Central memory CD8-positive, alpha-beta T cell (primary cell): ENCODE results near the gene CREB3L1.

ENCODE experiments used
- ATAC-seq: fragments of 150-1000 bp; cut with Tn5 transposase; replicated peaks from 2 replicates; pipeline ENCODE4 v1.10.0; 2022; ENCODE audit warnings: mild to moderate bottlenecking, moderate FRiP score, moderate number of reproducible peaks; ENCODE audit not compliant: poor library complexity, severe bottlenecking; ENCODE audit errors: extremely low read depth
- DNase-seq, 2 donors: peaks; one replicate each; pipeline ENCODE4 v3.0.0; 2021; ENCODE audit warnings: low spot score in 2 of 2
- H3K27ac Mint-ChIP-seq: one replicate; pipeline ENCODE4 v1.8.0; 2022; ENCODE audit warnings: low read depth, mild to moderate bottlenecking, moderate library complexity, mixed read lengths
- H3K27me3 Mint-ChIP-seq: one replicate; pipeline ENCODE4 v1.8.0; 2022; ENCODE audit warnings: mixed read lengths
- H3K36me3 Mint-ChIP-seq: one replicate; pipeline ENCODE4 v1.8.0; 2022; ENCODE audit warnings: mild to moderate bottlenecking, moderate library complexity, mixed read lengths; ENCODE audit not compliant: insufficient read depth
- H3K4me1 Mint-ChIP-seq: one replicate; pipeline ENCODE4 v1.8.0; 2022; ENCODE audit warnings: mixed read lengths
- H3K4me3 Mint-ChIP-seq: one replicate; pipeline ENCODE4 v1.8.0; 2022; ENCODE audit warnings: mild to moderate bottlenecking, moderate library complexity, mixed read lengths
- H3K9me3 Mint-ChIP-seq: one replicate; pipeline ENCODE4 v1.8.0; 2022; ENCODE audit warnings: mixed read lengths

Gene CREB3L1

DNA sequence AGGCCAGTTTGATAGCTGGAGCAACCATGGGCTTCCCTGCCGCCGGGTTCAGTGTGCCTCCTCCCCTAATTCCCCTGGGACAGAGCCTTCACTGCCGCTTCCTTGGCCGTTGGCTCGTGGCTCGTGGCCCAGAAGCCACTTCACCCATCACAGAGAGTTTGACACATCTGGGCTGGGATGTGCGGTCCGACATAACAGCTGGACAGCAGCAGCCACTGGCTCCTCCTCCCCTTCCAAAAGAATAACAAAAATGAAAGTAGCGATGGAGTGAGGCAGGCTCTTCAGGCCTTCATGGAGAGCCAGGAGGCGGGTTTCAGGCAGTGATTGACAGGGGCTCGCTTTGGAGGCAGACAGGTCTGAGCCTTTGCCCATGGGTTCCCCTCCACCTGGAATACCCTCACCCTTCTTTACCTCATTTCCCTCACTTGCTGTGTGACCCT, 8.2 kb downstream of the CREB3L1 start:
- Mint-ChIP-seq H3K27me3 (peaks cover 80% of the 10 kb centered on the region), H3K4me1 (no peaks in the 10 kb centered on the region), H3K27ac (no peak overlapping the region), H3K9me3 (no peaks in the 10 kb centered on the region), H3K36me3 (no peaks in the 10 kb centered on the region), H3K4me3 (no peak overlapping the region)
- ATAC-seq (no peak), DNase-seq (no peak)

DNA sequence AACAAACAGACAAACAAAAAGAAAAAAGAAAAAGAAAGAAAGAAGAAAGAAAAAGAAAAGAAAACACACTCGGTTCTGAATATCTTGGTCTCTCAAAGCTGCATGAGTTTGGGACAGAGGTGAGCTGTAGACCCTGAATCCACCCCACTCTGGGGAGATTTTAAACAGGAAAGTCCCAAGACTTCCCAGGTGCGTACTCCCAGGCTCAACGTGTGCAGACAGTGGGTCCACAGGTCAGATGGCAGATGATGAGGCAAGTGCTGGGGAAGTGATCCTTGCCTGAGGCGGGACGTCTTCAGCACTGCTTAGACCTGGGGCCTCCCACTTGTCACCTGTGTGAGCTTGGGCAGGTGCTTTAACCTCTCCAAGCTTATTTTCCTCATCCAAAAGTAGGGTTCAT, 9.3 kb downstream of the CREB3L1 start:
- no peaks in the 10 kb centered on the region for H3K9me3 Mint-ChIP-seq
- no peak for ATAC-seq
- peaks cover 70% of the 10 kb centered on the region for H3K27me3 Mint-ChIP-seq
- H3K27ac Mint-ChIP-seq: no peak overlapping the region
- H3K4me3 Mint-ChIP-seq: no peak overlapping the region
- no peaks in the 10 kb centered on the region for H3K36me3 Mint-ChIP-seq
- H3K4me1 Mint-ChIP-seq: no peaks in the 10 kb centered on the region
- DNase-seq: no peak

DNA sequence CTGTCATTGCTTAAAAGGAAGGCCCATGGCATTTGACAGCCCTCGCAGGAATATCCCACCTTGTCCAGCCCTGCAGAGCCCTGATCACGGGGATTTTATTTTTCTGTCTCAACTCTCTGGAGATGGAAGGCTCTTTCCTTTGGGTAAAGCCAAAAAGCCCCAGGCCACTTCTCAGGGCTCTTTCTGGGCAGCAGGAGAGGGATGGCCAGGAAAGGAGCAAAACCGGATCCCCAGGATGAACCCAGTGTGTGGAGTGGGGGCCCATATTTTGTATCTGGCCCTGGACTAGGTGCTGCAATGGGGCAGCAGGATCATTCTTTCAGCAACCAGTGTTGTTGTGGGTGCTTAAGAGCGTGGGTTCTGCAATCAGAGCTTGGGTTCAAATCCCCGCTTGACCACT, 11.0 kb downstream of the CREB3L1 start:
- no peak overlapping the region for H3K27ac Mint-ChIP-seq
- no peaks in the 10 kb centered on the region for H3K4me1 Mint-ChIP-seq
- no peak for DNase-seq
- no peaks in the 10 kb centered on the region for H3K9me3 Mint-ChIP-seq
- ATAC-seq: no peak
- H3K36me3 Mint-ChIP-seq: no peaks in the 10 kb centered on the region
- peaks cover 54% of the 10 kb centered on the region for H3K27me3 Mint-ChIP-seq
- H3K4me3 Mint-ChIP-seq: no peak overlapping the region

DNA sequence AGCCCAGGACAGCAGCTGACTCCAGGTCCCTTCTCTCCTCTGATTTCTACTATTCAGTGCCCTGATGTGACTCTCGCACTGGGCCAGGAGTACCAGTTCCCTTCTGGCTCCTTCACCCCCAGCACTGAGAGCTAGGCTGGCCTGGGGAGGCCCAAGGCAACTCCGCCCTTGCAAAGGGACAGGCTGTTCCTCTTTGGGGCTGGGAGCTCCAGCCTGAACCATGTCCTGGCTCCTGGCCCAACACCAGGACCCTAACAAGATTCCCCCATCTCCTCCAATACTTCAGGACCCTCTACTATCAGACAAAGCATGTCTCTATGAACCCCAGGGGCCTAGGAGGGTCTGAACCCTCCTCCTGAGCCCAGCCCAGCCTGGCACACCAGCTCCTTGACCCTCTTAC, 12.5 kb downstream of the CREB3L1 start:
- Mint-ChIP-seq H3K4me1 (no peaks in the 10 kb centered on the region), H3K27me3 (peaks cover 42% of the 10 kb centered on the region), H3K4me3 (no peak overlapping the region), H3K36me3 (no peaks in the 10 kb centered on the region), H3K9me3 (no peaks in the 10 kb centered on the region), H3K27ac (no peak overlapping the region)
- DNase-seq: no peak
- no peak for ATAC-seq

DNA sequence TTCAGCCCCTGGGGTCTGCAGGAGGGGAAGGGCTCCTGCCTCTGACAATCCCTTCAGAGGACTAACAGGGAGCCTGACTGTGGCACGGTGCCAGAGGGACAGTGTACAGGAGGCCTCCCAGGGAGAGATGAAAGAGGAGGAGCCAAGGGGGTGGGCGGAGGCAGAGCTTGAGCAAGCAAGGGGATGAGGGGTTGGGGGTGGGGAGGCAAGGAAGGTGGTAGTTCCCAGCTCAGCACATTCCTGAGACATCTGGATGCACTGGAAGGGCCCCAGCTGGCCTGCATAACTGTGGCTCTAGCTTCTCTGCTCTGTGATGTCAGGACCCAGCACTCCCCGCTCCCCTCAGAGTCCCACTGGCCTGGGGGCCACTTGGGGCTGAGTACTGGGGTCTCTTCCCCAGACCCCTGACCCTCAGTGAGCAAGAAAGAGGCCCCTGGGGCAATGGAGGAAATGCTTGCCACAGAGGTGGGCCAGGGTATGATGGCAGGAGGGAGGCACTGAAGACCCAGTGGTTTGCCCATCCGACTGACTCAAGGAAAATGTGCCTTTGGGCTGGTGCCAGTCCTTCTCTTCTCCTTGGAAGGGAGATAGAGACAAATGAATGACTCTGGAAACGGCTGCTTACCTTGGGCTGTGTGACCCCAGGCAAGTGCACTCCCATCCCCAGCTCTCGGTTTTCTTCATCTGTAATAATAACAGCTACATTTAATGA, 13.3 kb downstream of the CREB3L1 start:
- Mint-ChIP-seq H3K4me3 (no peak overlapping the region), H3K27me3 (peaks cover 34% of the 10 kb centered on the region), H3K36me3 (no peaks in the 10 kb centered on the region), H3K9me3 (no peaks in the 10 kb centered on the region), H3K4me1 (peaks cover 3% of the 10 kb centered on the region), H3K27ac (no peak overlapping the region)
- ATAC-seq (no peak), DNase-seq (no peak)

DNA sequence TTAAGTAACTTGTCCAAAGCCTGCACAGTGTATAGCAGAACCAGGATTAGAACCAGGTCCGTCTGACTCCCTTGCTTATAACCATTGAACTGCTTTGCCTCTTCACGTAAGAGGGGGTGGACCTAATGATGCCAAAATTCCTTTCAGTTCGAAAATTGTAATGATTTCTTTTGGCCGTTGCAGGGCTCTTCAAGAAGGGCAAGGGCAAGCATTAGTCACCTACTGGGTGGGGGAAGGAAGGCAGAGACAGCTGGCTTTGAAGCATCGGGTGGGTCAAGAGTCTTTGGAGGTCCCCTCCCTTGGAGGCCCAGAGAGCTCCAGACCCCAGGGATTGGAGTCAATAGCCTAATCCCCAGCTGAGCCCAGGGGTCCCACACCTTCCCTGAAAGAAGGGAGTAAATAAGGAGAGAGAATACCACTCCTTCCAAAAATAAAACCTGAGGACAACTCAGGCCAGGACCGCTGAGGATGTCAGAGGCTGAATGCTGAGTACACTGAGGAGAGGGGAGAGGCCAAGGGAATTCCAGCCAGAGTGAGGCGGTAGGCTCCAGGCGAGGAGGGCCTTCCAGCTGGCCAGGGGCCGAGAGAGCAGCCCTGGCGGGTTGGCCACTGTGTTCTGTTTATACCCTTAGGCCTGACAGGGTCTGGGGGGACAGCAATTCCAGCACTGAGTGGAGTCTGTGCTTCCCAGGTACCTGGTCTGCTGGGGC, 14.1 kb downstream of the CREB3L1 start:
- no peaks in the 10 kb centered on the region for H3K36me3 Mint-ChIP-seq
- no peaks in the 10 kb centered on the region for H3K9me3 Mint-ChIP-seq
- H3K4me1 Mint-ChIP-seq: peaks cover 5% of the 10 kb centered on the region
- peaks cover 26% of the 10 kb centered on the region for H3K27me3 Mint-ChIP-seq
- no peak for DNase-seq
- H3K4me3 Mint-ChIP-seq: no peak overlapping the region
- H3K27ac Mint-ChIP-seq: no peak overlapping the region
- ATAC-seq: no peak

DNA sequence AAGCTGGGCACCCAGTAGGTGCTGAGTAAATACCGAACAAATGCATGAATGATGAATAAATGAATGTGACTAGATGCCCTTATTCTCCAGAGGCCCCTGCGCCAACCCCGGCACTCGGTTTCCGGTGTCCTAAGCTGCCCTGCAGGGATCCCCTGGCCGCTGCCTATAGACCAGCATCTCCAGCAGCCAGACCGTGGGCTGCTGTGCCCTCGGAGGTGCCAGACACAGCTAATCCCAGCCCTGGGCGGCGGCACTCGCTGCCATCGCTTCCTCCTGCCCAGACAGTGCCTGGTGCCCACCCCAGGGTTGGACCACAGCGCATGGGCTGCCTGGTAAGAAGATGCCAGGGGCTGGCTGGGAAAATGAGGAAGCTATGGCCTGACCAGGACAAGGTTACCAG, 15.6 kb downstream of the CREB3L1 start:
- Mint-ChIP-seq H3K36me3 (no peaks in the 10 kb centered on the region), H3K9me3 (no peaks in the 10 kb centered on the region), H3K27ac (no peak overlapping the region), H3K4me3 (no peak overlapping the region), H3K4me1 (peaks cover 5% of the 10 kb centered on the region), H3K27me3 (peaks cover 30% of the 10 kb centered on the region)
- ATAC-seq (no peak), DNase-seq (no peak)

DNA sequence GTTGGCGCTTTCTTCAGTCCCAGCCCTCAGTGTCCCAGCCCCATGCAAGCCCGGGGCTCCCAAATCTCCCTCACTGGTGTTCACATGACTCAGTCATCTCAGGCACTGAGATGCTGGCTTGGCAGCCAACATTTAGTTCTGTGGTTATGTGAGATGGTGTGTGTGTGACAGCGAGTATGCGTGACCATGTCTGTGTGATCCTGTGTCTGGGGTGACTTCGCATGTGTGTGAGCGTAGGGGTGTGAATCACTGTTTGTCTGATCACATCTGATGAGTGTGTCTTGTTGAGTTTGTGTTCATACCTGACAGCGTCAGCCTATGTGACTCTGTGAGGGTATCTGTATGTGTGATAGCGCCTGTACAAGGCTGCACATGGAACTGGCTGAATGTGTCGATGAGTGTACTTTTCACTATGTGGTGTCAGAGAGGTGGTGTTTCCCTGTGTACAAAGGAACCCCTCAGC, 16.2 kb downstream of the CREB3L1 start:
- no peak for ATAC-seq
- Mint-ChIP-seq H3K4me1 (peaks cover 5% of the 10 kb centered on the region), H3K36me3 (no peaks in the 10 kb centered on the region), H3K4me3 (no peak overlapping the region), H3K9me3 (no peaks in the 10 kb centered on the region), H3K27me3 (peaks cover 35% of the 10 kb centered on the region), H3K27ac (no peak overlapping the region)
- no peak for DNase-seq

DNA sequence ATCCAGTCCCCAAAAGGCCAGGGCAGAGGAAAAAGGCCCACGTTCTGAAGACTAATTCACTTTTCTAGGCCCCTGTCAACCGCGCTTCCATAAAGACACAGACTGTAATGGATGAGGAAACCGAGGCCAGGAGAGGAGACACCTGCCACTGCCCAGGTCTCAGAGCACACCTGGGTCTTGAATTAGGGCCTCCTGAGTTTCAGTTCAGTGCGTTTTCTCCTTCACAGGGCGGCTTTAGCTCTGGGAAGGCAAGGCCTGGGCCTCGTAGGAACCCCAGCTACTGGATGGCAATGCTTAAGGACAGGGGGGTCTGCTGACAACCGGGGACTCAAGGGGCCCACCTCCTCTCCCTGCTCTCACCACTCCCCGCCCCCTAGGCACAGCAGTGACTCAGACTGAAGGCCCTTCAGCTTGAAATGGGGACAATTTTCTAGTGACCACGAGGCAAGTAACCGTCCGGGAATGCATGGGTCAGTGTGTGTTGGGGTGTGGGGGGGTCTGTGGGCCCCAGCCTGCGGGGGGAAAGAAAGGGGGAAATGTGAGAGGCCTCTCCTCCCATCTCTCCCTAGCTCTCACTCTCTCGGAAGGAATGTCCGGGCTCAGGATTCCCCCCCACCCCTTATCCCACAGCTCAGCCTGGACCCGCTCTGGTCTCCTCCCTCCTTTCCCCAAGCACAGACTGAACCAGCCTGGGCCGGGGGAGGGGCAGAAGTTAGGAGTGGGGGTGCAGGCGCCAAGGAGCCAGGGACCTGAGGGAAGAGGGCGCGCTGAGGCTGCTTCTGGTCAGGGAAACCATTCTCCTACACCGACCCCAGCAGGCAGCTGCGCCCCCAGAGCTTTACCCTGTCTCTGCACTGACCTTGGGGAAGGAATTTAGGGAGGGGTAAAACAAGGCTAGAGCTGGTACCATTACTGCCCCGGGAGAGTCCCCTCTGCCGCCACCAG, 17.2 kb downstream of the CREB3L1 start:
- H3K9me3 Mint-ChIP-seq: no peaks in the 10 kb centered on the region
- peaks cover 5% of the 10 kb centered on the region for H3K4me1 Mint-ChIP-seq
- ATAC-seq (no peak), DNase-seq (no peak)
- H3K27me3 Mint-ChIP-seq: peaks cover 36% of the 10 kb centered on the region
- H3K4me3 Mint-ChIP-seq: peak overlapping the region; percentile 79
- no peaks in the 10 kb centered on the region for H3K36me3 Mint-ChIP-seq
- H3K27ac Mint-ChIP-seq: no peak overlapping the region

DNA sequence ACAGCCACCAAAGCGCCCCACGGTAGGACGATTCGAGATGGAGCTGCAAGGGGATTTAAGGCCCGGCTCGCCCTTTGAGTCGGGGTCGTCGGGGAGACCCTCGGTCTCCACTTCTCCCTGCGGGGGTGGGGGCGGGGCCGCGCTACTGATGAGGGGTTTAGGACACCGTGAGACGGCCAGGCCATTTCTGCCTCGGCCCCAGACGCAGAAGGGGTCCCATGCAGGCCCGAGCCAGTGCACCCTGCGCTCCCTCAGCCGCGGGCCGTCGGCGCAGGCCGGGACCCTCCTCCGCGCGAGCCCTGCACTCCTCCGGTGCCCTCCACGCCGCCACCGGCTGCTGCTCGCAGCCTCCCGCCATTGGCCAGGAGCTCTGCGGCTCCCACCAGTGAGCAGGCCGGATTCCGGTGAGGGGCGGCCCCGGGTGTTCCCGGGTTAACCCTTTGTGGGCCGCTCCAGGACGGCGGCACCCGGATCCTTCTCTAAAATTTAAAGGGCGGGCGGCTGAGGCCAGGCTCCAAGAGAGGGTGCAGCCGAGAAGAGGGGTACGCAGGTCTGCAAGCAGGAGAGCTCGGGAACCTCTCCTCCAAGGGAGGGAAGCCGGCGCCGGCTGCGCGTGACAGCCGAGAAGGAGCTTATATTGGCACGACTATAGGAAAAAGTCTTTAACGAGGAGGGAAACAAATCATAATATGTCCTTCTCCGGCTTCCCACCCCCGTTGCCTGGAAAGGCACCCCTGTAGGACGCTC, 18.0 kb downstream of the CREB3L1 start:
- H3K27me3 Mint-ChIP-seq: peaks cover 27% of the 10 kb centered on the region
- no peaks in the 10 kb centered on the region for H3K36me3 Mint-ChIP-seq
- H3K4me3 Mint-ChIP-seq: peak overlapping the region; percentile 79
- H3K9me3 Mint-ChIP-seq: no peaks in the 10 kb centered on the region
- peak; percentile 93 for ATAC-seq
- H3K27ac Mint-ChIP-seq: no peak overlapping the region
- peak; percentile 32 to 36 for DNase-seq
- peaks cover 5% of the 10 kb centered on the region for H3K4me1 Mint-ChIP-seq

DNA sequence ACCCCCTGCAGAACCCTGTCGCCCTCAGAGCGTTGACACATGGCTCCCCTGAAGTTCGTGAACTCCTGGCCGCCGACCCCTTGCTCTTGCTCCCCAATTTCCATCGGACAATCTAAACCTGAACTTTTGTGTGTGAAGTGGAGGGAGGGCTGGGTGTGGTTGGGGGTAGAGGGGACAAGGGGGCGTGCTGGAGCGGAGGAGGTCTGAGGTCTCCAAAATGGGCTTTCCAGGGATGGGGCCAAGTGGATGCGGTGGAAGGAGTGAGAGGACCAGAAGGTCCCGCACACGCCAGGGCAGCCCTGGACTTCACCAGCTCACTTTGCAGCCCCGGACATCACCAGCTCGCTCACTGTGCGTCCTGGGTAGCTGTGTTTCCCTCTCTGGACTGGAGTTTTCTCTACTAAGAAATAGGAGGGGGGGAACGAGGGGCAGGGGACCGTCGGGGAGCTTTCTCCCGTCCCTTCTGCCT, 18.6 kb downstream of the CREB3L1 start:
- H3K27me3 Mint-ChIP-seq: peaks cover 24% of the 10 kb centered on the region
- DNase-seq (no peak), ATAC-seq (no peak)
- no peaks in the 10 kb centered on the region for H3K36me3 Mint-ChIP-seq
- H3K4me3 Mint-ChIP-seq: peak overlapping the region; percentile 79
- no peaks in the 10 kb centered on the region for H3K9me3 Mint-ChIP-seq
- H3K27ac Mint-ChIP-seq: no peak overlapping the region
- peaks cover 5% of the 10 kb centered on the region for H3K4me1 Mint-ChIP-seq
